SKM-1 (cell line): ENCODE data around the gene TUBB1.
A peak's percentile ranks its signal among the peaks of the same experiment; 100 is the strongest.

Experiments used
- DNase-seq: peaks from one replicate; lab custom pipeline; 2025; ENCODE audit not compliant: unreplicated experiment; lab: John Stamatoyannopoulos, UW

The TUBB1 gene

GRCh38 chr20:59042151-59042795 lies 23.0 kb downstream of the TUBB1 start, which contains the start of gene PRELID3B:
PRELID3B (minus strand) TSS chr20:59042786; CDS start chr20:59042730, 56 bp downstream.
- DNase-seq, result no peak

GRCh38 chr20:59042796-59043631 lies 23.8 kb downstream of the TUBB1 start:
- peak; percentile 81 for DNase-seq

GRCh38 chr20:59043698-59044097 lies 24.5 kb downstream of the TUBB1 start:
- DNase-seq, result no peak

GRCh38 chr20:59044295-59044694 lies 25.1 kb downstream of the TUBB1 start:
- DNase-seq, result no peak

GRCh38 chr20:59044796-59045195 lies 25.6 kb downstream of the TUBB1 start:
- DNase-seq, result no peak

GRCh38 chr20:59046862-59047261 lies 27.6 kb downstream of the TUBB1 start:
- no peak for DNase-seq

- no peak for DNase-seq
These were observed 28.9 kb downstream of the TUBB1 start for GRCh38 chr20:59047938-59048680.

- no peak for DNase-seq
These were observed 29.4 kb downstream of the TUBB1 start for GRCh38 chr20:59048681-59049030.

GRCh38 chr20:59050437-59050836 lies 31.2 kb downstream of the TUBB1 start:
- DNase-seq, result no peak

GRCh38 chr20:59051666-59052185 lies 32.5 kb downstream of the TUBB1 start:
- no peak for DNase-seq

- no peak for DNase-seq
These were observed 36.1 kb downstream of the TUBB1 start for GRCh38 chr20:59055302-59055701.

GRCh38 chr20:59062081-59062480 lies 42.9 kb downstream of the TUBB1 start:
- no peak for DNase-seq

- DNase-seq, result no peak
These were observed 44.4 kb downstream of the TUBB1 start for GRCh38 chr20:59063358-59064213.

- no peak for DNase-seq
These were observed 45.0 kb downstream of the TUBB1 start for GRCh38 chr20:59064214-59064722.

- DNase-seq, result no peak
These were observed 49.3 kb downstream of the TUBB1 start for GRCh38 chr20:59068534-59068933.

- DNase-seq, result no peak
These were observed 49.8 kb downstream of the TUBB1 start for GRCh38 chr20:59069026-59069425.

GRCh38 chr20:59071216-59071615 lies 52.0 kb downstream of the TUBB1 start:
- no peak for DNase-seq

- DNase-seq, result no peak
These were observed 54.4 kb downstream of the TUBB1 start for GRCh38 chr20:59073582-59073981.

- no peak for DNase-seq
These were observed 55.2 kb downstream of the TUBB1 start for GRCh38 chr20:59074456-59074855.

GRCh38 chr20:59075934-59076508 lies 56.8 kb downstream of the TUBB1 start:
- no peak for DNase-seq
